Cardiac septum (tissue), 1 donor: Measurements from ENCODE around the gene SMARCB1. TPM values are rescaled to one million over a fixed set of nuclear protein-coding genes. Genes with fewer than 3 reads are reported as not detected.
A peak's percentile ranks its signal among the peaks of the same experiment; 100 is the strongest.
"Not testable (repeated sequence)": the region's sequence is repeated elsewhere in the genome, so short reads cannot be mapped to it uniquely, and the experiment has no call there.

Experiments used
- DNase-seq: peaks from one replicate; pipeline ENCODE4 v3.0.0-alpha.2; 2020; ENCODE audit warnings: low spot score
- intact Hi-C: fragments of 100-400 bp; cut with DNase I; formaldehyde crosslinking; loops from one replicate; pipeline ENCODE4 v1.14.0; 2022
- total RNA-seq: library from RNA; stranded (reverse); fragmentation: NEBNext Ultra II Directional; extraction: Animal tissue kit (Norgen Biotek cat#: 25700); gene quantifications from one replicate; pipeline ENCODE4 v1.2.1, GENCODE V29; 2021
- donor health status: DM: no; HTN: no; CAD: no.

The SMARCB1 gene
- total RNA-seq, 1 donor from 2014 or later, result 50.4 TPM

DNA sequence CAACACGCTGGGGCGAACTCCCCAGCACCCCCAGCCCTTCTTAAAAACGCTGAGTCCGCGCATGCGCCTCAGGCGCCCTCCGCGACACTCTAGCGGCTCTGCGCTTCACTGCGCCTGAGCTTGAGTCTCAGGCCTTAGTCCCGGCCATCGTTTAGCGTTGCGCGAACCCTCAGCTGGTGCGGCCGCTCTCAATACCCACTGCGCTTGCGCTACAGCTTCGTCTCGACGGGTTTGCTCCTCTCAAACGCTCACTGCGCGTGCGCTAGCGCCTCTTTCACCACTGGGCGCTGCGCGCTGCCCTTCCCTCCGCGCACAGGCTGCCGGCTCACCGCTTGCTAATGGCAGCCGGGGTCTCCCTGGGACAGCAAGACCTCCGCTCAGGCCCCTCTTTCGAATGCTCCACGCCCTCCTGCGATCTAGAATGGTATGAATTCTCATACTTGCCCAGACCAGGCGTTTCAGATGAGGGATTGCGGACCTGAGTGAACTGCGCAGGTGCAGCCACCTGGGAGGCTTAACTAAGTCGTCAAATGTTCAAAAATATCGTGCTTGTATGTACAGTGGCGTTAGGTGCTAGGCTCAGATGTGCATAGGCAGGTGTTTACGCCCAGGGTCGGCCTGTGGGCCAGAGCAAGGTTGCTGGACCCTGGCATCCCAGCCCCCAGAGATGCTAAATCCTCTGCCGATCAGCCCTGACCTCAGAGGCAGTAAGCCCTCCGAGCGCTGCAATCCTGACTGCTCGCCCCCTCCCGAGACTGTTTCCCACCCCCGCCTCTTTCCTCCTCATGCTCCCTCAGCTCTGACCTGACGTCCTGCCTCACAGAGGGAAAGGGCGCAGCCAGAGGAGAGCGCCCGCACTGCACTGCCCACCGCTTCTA lies 71.1 kb downstream of the SMARCB1 start, which contains the start of gene SLC2A11:
Gene SLC2A11 (plus strand): TSS at position 270 of the 878 bp plus-strand sequence. CDS start 125 bp downstream, at position 395.
- intact Hi-C loops, result no loop called here

DNA sequence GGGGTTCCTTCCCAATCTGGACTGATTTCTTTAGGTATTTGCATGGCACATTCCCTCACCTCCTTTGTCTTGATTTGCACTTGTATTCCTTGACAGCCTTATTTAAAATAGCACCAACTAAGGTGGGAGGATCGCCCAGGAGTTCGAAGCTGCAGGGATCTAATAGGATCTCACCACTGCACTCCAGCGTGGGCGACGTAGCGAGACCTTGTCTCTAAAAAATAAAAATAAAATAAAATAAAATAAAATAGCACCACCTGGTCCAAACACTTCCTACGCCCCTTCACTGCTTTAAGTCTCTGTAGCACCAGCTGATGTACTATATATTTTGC lies 71.7 kb downstream of the SMARCB1 start:
- intact Hi-C loops, result no loop called here
- DNase-seq, result no peak

More for the DNA sequence above, 71.1 kb downstream of the SMARCB1 start, which contains the start of gene SLC2A11:
- DNase-seq, result peak; percentile 98

DNA sequence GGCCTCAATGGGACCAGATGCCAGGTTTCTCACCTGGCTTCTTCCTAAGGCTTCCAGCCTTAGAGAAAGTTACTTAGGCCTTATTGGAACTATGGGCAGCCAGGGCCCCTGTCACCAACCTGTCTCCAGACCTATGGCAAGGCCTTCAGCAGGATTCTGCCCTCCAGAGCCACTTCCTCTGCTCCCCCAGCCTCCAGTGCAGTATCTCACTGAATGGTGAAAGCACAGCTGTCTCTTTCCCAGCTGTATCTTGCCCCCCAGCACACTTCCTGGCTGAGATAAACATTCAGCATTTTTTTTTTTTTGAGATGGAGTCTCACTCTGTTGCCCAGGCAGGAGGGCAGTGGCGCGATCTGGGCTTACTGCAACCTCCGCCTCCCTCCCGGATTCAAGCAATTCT lies 72.4 kb downstream of the SMARCB1 start:
- DNase-seq, result no peak

DNA sequence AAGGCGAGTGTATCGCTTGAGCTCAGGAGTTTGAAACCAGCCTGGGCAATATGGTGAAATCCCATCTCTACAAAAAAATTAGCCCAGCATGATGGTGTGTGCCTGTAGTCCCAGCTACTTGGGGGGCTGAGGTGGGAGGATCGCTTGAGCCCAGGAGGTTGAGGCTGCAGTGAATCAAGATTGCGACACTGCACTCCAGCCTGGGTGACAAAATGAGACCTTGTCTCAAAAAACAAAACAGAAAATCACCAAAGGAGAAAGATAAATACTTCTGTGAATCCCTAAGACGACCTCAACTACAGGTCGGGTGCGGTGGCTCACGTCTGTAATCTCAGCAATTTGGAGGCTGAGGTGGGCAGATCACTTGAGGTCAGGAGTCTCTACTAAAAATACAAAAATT lies 73.4 kb downstream of the SMARCB1 start:
- intact Hi-C loops, result loop anchor here (5.0 kb wide), 1 partner anchor 52 kb away; no protein-coding TSS in a partner anchor
- not testable (repeated sequence) for DNase-seq

More for the DNA sequence above, 72.4 kb downstream of the SMARCB1 start:
- intact Hi-C loops, result no loop called here

DNA sequence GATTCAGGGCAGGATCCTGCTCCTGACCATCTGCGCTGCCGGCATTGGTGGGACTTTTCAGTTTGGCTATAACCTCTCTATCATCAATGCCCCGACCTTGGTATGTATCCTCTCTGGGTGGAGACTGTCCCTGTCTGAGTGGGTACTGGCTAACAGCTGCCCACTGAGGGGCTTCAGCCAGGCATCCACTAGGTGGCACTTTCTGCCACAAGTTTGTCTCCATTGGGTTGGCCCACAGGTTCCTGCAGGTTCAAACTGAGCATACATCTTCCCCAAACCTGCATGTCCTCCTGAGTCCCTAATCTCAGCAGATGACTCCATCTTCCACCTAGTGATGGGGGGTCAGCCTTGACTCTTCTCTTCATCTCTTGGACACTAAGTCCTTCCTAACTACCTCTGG lies 75.3 kb downstream of the SMARCB1 start:
- DNase-seq, result no peak
- intact Hi-C loops, result loop anchor here (5.0 kb wide), 1 partner anchor 50 kb away; no protein-coding TSS in a partner anchor

DNA sequence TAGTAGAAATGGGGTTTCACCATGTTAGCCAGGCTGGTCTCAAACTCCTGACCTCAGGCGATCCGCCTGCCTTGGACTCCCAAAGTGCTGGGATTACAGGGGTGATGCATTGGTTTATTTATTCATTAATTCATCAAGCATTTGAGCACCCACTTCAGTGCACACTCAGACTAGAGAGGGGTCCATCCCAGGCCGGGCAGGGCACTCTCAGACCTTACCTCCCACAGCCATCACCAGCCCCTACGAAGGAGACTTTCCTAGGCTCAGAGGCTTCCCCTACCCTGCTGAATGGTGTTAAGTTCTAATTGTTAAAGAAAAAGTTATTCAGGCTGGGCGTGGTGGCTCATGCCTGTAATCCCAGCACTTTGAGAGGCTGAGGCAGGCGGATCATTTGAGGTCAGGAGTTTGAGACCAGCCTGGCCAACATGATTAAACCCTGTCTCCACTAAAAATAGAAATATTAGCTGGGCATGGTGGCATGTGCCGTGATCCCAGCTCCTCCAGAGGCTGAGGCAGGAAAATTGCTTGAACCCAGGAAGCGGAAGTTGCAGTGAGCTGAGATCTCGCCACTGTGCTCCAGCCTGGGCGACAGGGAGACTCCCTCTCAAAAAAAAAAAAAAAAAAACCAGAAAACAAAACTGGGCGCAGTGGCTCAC lies 77.9 kb downstream of the SMARCB1 start:
- intact Hi-C loops, result loop anchor here (5.0 kb wide), 1 partner anchor 48 kb away; no protein-coding TSS in a partner anchor
- not testable (repeated sequence) for DNase-seq

DNA sequence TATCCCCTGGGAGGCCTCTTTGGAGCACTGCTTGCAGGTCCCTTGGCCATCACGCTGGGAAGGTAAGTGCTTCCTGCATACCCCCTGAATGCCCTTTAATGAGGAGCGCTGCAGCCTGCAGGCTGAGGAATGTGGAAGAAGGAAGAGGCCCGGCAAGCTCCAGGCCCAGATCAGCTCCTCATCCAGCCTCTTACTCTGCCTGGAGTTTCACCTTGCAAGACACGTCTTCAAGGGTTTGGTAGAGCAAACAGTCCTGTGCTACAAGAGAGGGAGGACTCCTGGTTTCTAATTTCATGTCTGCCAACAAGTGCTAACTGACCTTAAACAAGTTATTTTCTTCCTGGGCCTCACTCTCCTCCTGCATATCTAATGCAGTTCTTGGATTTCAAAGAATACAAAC lies 81.8 kb downstream of the SMARCB1 start:
- intact Hi-C loops, result no loop called here

DNA sequence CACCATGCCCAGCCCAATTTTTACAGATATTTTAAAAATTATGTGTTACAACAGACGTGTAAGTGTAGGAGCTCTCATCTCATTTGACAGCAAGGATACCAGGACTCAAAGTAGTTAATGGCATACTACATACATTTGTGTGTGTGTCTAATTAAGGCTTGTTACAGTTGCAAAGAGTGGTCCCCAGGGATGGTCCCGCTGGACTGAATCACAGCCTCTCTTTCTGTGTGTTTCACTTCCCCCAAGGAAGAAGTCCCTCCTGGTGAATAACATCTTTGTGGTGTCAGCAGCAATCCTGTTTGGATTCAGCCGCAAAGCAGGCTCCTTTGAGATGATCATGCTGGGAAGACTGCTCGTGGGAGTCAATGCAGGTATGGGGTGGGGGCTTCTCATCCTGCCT lies 88.1 kb downstream of the SMARCB1 start:
- intact Hi-C loops, result no loop called here
- no peak for DNase-seq

More for the DNA sequence above, 81.8 kb downstream of the SMARCB1 start:
- DNase-seq, result no peak

DNA sequence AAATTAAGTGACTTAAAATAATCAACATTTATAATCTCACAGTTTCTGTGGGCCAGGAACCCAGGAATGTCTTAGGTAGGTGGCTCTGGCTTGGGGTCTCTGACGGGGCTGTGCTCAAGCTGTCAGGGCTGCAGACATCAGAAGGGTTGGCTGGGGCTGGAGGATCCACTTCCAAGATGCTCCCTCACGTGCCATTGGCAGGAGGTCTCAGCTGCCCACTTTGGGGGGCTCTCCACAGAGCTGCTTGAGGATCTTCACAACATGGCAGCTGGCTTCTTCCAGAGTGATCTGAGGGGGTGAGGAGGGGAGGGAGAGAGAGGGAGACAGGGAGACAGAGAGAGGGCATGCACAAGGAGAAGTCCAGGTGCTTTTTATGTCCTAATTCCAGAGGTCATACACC lies 89.0 kb downstream of the SMARCB1 start:
- intact Hi-C loops, result no loop called here
- DNase-seq, result no peak

DNA sequence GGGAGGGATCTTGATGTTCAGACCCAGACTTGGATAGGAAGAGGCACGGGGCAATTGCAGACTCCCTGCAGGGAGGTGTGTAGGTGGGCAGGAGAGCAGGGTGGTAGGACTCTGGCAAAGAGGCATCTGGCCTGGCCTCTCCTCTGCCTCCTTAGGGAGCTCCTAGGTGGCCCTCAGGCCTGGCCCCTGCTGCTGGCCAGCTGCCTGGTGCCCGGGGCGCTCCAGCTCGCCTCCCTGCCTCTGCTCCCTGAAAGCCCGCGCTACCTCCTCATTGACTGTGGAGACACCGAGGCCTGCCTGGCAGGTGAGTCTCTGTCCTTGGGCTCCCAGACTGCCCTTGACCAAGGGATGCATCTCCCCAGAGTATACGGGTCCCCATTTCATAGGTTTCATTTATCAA lies 90.8 kb downstream of the SMARCB1 start:
- no peak for DNase-seq
- intact Hi-C loops, result no loop called here

DNA sequence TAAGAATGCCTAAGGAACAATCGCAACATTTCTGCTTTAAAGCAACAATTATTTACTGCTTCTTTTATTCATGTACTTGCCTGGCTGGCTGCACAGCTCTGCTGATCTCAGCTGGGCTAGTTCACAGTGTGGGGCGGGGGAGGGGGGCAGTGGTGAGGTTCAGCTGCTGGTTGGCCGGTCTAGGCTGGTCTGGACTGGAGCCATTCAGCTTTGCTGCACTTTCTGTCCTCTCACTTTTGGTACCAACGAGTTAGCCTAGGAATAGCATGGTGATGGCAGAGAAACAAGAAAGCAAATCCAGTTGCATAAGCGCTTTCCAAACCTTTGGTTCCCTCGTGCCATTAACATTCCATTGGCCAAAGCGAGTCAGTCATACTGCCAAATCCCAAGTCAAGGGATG lies 91.5 kb downstream of the SMARCB1 start:
- intact Hi-C loops, result no loop called here
- DNase-seq, result no peak

DNA sequence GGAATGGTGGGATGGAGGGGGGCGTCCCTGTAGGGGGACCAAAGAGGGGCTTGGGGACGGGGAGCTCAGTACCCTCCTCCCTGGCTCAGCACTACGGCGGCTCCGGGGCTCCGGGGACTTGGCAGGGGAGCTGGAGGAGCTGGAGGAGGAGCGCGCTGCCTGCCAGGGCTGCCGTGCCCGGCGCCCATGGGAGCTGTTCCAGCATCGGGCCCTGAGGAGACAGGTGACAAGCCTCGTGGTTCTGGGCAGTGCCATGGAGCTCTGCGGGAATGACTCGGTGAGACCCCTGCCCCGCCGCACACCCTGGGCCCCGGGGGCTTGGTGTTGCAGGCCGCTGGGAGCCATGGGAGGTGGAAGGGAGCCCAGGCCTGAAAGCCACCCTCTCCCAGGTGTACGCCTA lies 95.6 kb downstream of the SMARCB1 start:
- intact Hi-C loops, result no loop called here
- no peak for DNase-seq

DNA sequence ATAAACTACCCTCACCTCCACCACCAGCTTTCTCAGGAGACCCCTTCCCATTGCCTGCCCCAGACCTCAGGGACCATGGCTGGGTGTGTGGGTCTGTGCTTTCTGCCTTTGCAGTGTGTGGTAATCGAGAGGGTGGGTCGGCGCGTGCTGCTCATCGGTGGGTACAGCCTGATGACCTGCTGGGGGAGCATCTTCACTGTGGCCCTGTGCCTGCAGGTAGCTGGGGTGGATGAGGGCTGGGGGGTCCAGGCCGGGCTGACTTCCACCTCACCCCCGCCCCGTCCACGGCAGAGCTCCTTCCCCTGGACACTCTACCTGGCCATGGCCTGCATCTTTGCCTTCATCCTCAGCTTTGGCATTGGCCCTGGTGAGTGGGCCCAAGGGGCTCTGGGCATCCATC lies 96.9 kb downstream of the SMARCB1 start:
- intact Hi-C loops, result no loop called here

DNA sequence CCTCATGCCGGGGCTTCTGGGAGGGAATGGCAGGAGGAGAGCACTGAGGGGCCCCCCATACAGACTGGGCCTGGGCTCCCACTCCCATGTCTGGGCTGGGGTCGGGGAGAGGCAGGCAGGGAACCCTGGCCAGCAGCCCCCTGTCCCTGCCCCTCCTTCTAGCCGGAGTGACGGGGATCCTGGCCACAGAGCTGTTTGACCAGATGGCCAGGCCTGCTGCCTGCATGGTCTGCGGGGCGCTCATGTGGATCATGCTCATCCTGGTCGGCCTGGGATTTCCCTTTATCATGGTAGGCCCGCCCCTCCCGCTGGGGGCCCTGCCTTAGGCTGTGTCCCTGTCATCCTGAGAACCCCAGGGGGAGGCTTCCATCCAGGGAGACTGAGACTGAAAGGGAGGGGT lies 97.4 kb downstream of the SMARCB1 start:
- DNase-seq, result no peak
- intact Hi-C loops, result no loop called here

More for the DNA sequence above, 96.9 kb downstream of the SMARCB1 start:
- no peak for DNase-seq

Other genes starting within 250 kb of the SMARCB1 start
- gene IGLL1, start 206.7 kb upstream of the SMARCB1 start, total RNA-seq, result not detected
- gene DRICH1, start 154.6 kb upstream of the SMARCB1 start, total RNA-seq, result not detected
- gene RGL4, start 96.0 kb upstream of the SMARCB1 start, total RNA-seq, result 0.24 TPM
- 3.0 TPM for gene ZNF70, start 35.9 kb upstream of the SMARCB1 start, total RNA-seq
- 2.1 TPM for gene VPREB3, start 32.5 kb upstream of the SMARCB1 start, total RNA-seq
- gene C22orf15, start 24.0 kb upstream of the SMARCB1 start, total RNA-seq, result not detected
- 1,008 TPM for gene CHCHD10, start 19.0 kb upstream of the SMARCB1 start, total RNA-seq
- 6.2 TPM for gene MMP11, start 14.1 kb upstream of the SMARCB1 start, total RNA-seq
- 2.2 TPM for gene DERL3, start 52.0 kb downstream of the SMARCB1 start, total RNA-seq
- gene SLC2A11, start 70.9 kb downstream of the SMARCB1 start, total RNA-seq, result 19.7 TPM
- 317 TPM for gene MIF, start 107.4 kb downstream of the SMARCB1 start, total RNA-seq
- gene GSTT2B, start 174.2 kb downstream of the SMARCB1 start, total RNA-seq, result 21.1 TPM
- gene DDTL, start 179.9 kb downstream of the SMARCB1 start, total RNA-seq, result 3.5 TPM
- 128 TPM for gene DDT, start 187.5 kb downstream of the SMARCB1 start, total RNA-seq
- 0.43 TPM for gene GSTT2, start 193.2 kb downstream of the SMARCB1 start, total RNA-seq
- not detected for gene GSTT4, start 218.5 kb downstream of the SMARCB1 start, total RNA-seq
- 38.0 TPM for gene CABIN1, start 224.3 kb downstream of the SMARCB1 start, total RNA-seq